ENCODE measurements around the gene PHYHD1. TPM values are rescaled to one million over a fixed set of nuclear protein-coding genes. Genes with fewer than 3 reads are reported as not detected.

PHYHD1 gene
- total RNA-seq, 2 experiments from 2014 or later: 83.5 to 150 TPM

- Histone ChIP-seq H3K9me3 (ENCODE audit: low read length) (no peaks in the 10 kb centered on the region), H3K4me3 (ENCODE audit: low read depth, low read length, poor library complexity, severe bottlenecking) (no peak overlapping the region), H3K9me2 (ENCODE audit: insufficient read depth, low read length) (no peaks in the 10 kb centered on the region), H4K20me1 (ENCODE audit: insufficient read depth, low read length) (no peaks in the 10 kb centered on the region), H3K79me2 (ENCODE audit: insufficient read depth, low read depth, low read length) (no peaks in the 10 kb centered on the region), H3K4me1 (ENCODE audit: insufficient read depth, low read length, poor library complexity, severe bottlenecking) (peaks cover 5% of the 10 kb centered on the region), H3K27ac (ENCODE audit: low read depth, low read length, poor library complexity, severe bottlenecking) (no peak overlapping the region), H3K4me2 (ENCODE audit: low read length) (no peak overlapping the region), H3K36me3 (ENCODE audit: insufficient read depth, low read length) (peaks cover 73% of the 10 kb centered on the region), H2AFZ (ENCODE audit: low read length) (no peak overlapping the region)
- no peak for DNase-seq (ENCODE audit: low spot score)
- CTCF ChIA-PET (ENCODE audit: unreplicated experiment): no interaction called here
- no TSS peak for BruUV-seq (replicated peaks)
- intact Hi-C loops (cut with micrococcal nuclease; ENCODE audit: unreplicated experiment): no loop called here
- POLR2A ChIA-PET: no interaction called here
- no peak for TF ChIP-seq EZH2phosphoT487 (IDR thresholded peaks at IDR 0.05; ENCODE audit: borderline replicate concordance, low read depth, low read length)
- no peak for TF ChIP-seq CTCF (conservative IDR thresholded peaks at IDR 0.05; ENCODE audit: low read length)
These were observed 6.6 kb upstream of the PHYHD1 start for GRCh38 chr9:128913995-128914772.

- DNase-seq (ENCODE audit: low spot score): no peak
- ChIA-PET CTCF (ENCODE audit: unreplicated experiment) (no interaction called here), POLR2A (interaction anchor here (0.5 to 1.1 kb wide), 3 partner anchors 10 to 108 kb away, joined by 3 to 5 read pairs (median 3); no protein-coding TSS in a partner anchor)
- no peaks in the 10 kb centered on the region for H3K79me2 ChIP-seq (ENCODE audit: insufficient read depth, low read depth, low read length)
- no peaks in the 10 kb centered on the region for H3K9me2 ChIP-seq (ENCODE audit: insufficient read depth, low read length)
- no peak overlapping the region for H3K4me3 ChIP-seq (ENCODE audit: low read depth, low read length, poor library complexity, severe bottlenecking)
- H4K20me1 ChIP-seq (ENCODE audit: insufficient read depth, low read length): no peaks in the 10 kb centered on the region
- no peak overlapping the region for H2AFZ ChIP-seq (ENCODE audit: low read length)
- H3K4me2 ChIP-seq (ENCODE audit: low read length): no peak overlapping the region
- intact Hi-C loops (cut with micrococcal nuclease; ENCODE audit: unreplicated experiment): no loop called here
- H3K27ac ChIP-seq (ENCODE audit: low read depth, low read length, poor library complexity, severe bottlenecking): no peak overlapping the region
- peaks cover 57% of the 10 kb centered on the region; the same call in 1 of the 2 replicates for H3K36me3 ChIP-seq (ENCODE audit: insufficient read depth, low read length)
- BruUV-seq (replicated peaks): no TSS peak
- H3K4me1 ChIP-seq (ENCODE audit: insufficient read depth, low read length, poor library complexity, severe bottlenecking): peaks cover 24% of the 10 kb centered on the region
- TF ChIP-seq CTCF (conservative IDR thresholded peaks at IDR 0.05; ENCODE audit: low read length) (no peak), EZH2phosphoT487 (IDR thresholded peaks at IDR 0.05; ENCODE audit: borderline replicate concordance, low read depth, low read length) (no peak)
- no peaks in the 10 kb centered on the region for H3K9me3 ChIP-seq (ENCODE audit: low read length)
These were observed 4.6 kb upstream of the PHYHD1 start for GRCh38 chr9:128916204-128916603.

- CTCF ChIA-PET (ENCODE audit: unreplicated experiment): no interaction called here
- no TSS peak for BruUV-seq (replicated peaks)
- Histone ChIP-seq H3K4me2 (ENCODE audit: low read length) (no peak overlapping the region), H4K20me1 (ENCODE audit: insufficient read depth, low read length) (no peaks in the 10 kb centered on the region), H3K9me3 (ENCODE audit: low read length) (no peaks in the 10 kb centered on the region), H3K36me3 (ENCODE audit: insufficient read depth, low read length) (peaks cover 52% of the 10 kb centered on the region; the same call in 1 of the 2 replicates), H3K27ac (ENCODE audit: low read depth, low read length, poor library complexity, severe bottlenecking) (no peak overlapping the region), H3K9me2 (ENCODE audit: insufficient read depth, low read length) (no peaks in the 10 kb centered on the region), H2AFZ (ENCODE audit: low read length) (no peak overlapping the region), H3K79me2 (ENCODE audit: insufficient read depth, low read depth, low read length) (no peaks in the 10 kb centered on the region; the same call in 1 of the 2 replicates), H3K4me3 (ENCODE audit: low read depth, low read length, poor library complexity, severe bottlenecking) (no peak overlapping the region), H3K4me1 (ENCODE audit: insufficient read depth, low read length, poor library complexity, severe bottlenecking) (peaks cover 24% of the 10 kb centered on the region)
- intact Hi-C loops (cut with micrococcal nuclease; ENCODE audit: unreplicated experiment): no loop called here
- POLR2A ChIA-PET: interaction anchor here (0.6 to 1.1 kb wide), 2 partner anchors 11 to 54 kb away, joined by 3 to 5 read pairs; no protein-coding TSS in a partner anchor
- no peak for DNase-seq (ENCODE audit: low spot score)
- TF ChIP-seq EZH2phosphoT487 (IDR thresholded peaks at IDR 0.05; ENCODE audit: borderline replicate concordance, low read depth, low read length): no peak
- no peak for TF ChIP-seq CTCF (conservative IDR thresholded peaks at IDR 0.05; ENCODE audit: low read length)
These were observed 4.0 kb upstream of the PHYHD1 start for GRCh38 chr9:128916745-128917144.
